ENCODE results near the gene IL1A. TPM values are rescaled to one million over a fixed set of nuclear protein-coding genes. Genes with fewer than 3 reads are reported as not detected.

Gene IL1A
- total and polyA plus RNA-seq, 4 donors, result 0.55 to 0.99 (median 0.57) TPM

- H3K27ac ChIP-seq (ENCODE audit: low read depth, low read length), result no peak overlapping the region
- no peaks in the 10 kb centered on the region for H3K4me1 ChIP-seq (ENCODE audit: control insufficient read depth, insufficient read depth, low read length)
- WGBS (ENCODE audit: insufficient coverage), result 100% methylated on average over 1 of the region's 3 CpGs
These were observed 9.2 kb upstream of the IL1A start for GRCh38 chr2:112793449-112793978.

DNA sequence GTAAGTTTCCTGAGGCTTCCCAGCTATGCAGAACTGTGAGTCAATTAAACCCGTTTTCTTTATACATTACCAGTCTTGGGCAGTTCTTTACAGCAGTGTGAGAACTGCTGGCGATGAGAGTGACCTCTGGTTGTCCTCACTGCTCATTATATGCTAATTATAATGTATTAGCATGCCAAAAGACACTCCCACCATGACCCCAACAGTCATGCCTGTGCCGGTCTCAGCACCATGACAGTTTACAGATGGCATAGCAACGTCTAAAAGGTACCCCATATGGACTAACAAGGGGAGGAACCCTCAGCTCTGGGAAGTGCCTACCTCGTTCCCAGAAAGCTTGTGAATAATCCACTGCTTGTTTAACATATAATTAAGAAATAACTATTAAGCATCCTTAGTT lies 8.1 kb upstream of the IL1A start:
- no peaks in the 10 kb centered on the region for H3K4me1 ChIP-seq (ENCODE audit: control insufficient read depth, insufficient read depth, low read length)
- DNase-seq (ENCODE audit: low read depth in 4 of 6, low spot score in 6 of 6), result no peak
- WGBS (ENCODE audit: insufficient coverage), result no CpG with 5 or more reads among the region's 5 CpGs
- H3K27ac ChIP-seq (ENCODE audit: low read depth, low read length), result no peak overlapping the region
- no peak overlapping the region for H3K4me3 ChIP-seq (ENCODE audit: low read depth, low read length)
- H3K9me3 ChIP-seq (ENCODE audit: control insufficient read depth, insufficient read depth, low read length), result no peaks in the 10 kb centered on the region
- H3K36me3 ChIP-seq (ENCODE audit: control insufficient read depth, insufficient read depth, low read length), result no peaks in the 10 kb centered on the region
- no peaks in the 10 kb centered on the region for H3K27me3 ChIP-seq (ENCODE audit: control insufficient read depth, insufficient read depth, low read length)

More at GRCh38 chr2:112793449-112793978, 9.2 kb upstream of the IL1A start:
- no peaks in the 10 kb centered on the region for H3K36me3 ChIP-seq (ENCODE audit: control insufficient read depth, insufficient read depth, low read length)
- no peaks in the 10 kb centered on the region for H3K27me3 ChIP-seq (ENCODE audit: control insufficient read depth, insufficient read depth, low read length)
- no peak for DNase-seq (ENCODE audit: low read depth in 4 of 6, low spot score in 6 of 6)
- H3K9me3 ChIP-seq (ENCODE audit: control insufficient read depth, insufficient read depth, low read length), result no peaks in the 10 kb centered on the region
- no peak overlapping the region for H3K4me3 ChIP-seq (ENCODE audit: low read depth, low read length)

GRCh38 chr2:112791693-112792230 lies 7.5 kb upstream of the IL1A start:
- Histone ChIP-seq H3K36me3 (ENCODE audit: control insufficient read depth, insufficient read depth, low read length) (no peaks in the 10 kb centered on the region), H3K27ac (ENCODE audit: low read depth, low read length) (no peak overlapping the region), H3K9me3 (ENCODE audit: control insufficient read depth, insufficient read depth, low read length) (no peaks in the 10 kb centered on the region), H3K27me3 (ENCODE audit: control insufficient read depth, insufficient read depth, low read length) (no peaks in the 10 kb centered on the region), H3K4me3 (ENCODE audit: low read depth, low read length) (no peak overlapping the region), H3K4me1 (ENCODE audit: control insufficient read depth, insufficient read depth, low read length) (no peaks in the 10 kb centered on the region)
- WGBS (ENCODE audit: insufficient coverage), result 100% methylated on average over 1 of the region's 3 CpGs
- DNase-seq (ENCODE audit: low read depth in 4 of 6, low spot score in 6 of 6), result no peak

GRCh38 chr2:112791019-112791418 lies 6.7 kb upstream of the IL1A start:
- Histone ChIP-seq H3K4me3 (ENCODE audit: low read depth, low read length) (no peak overlapping the region), H3K36me3 (ENCODE audit: control insufficient read depth, insufficient read depth, low read length) (no peaks in the 10 kb centered on the region), H3K9me3 (ENCODE audit: control insufficient read depth, insufficient read depth, low read length) (no peaks in the 10 kb centered on the region), H3K27ac (ENCODE audit: low read depth, low read length) (no peak overlapping the region), H3K27me3 (ENCODE audit: control insufficient read depth, insufficient read depth, low read length) (no peaks in the 10 kb centered on the region), H3K4me1 (ENCODE audit: control insufficient read depth, insufficient read depth, low read length) (no peaks in the 10 kb centered on the region)
- DNase-seq (ENCODE audit: low read depth in 4 of 6, low spot score in 6 of 6), result no peak
- WGBS (ENCODE audit: insufficient coverage), result 97% methylated on average over 3 of the region's 3 CpGs

GRCh38 chr2:112790305-112790704 lies 6.0 kb upstream of the IL1A start:
- WGBS (ENCODE audit: insufficient coverage), result 94% methylated on average over 3 of the region's 5 CpGs
- Histone ChIP-seq H3K4me1 (ENCODE audit: control insufficient read depth, insufficient read depth, low read length) (no peaks in the 10 kb centered on the region), H3K27ac (ENCODE audit: low read depth, low read length) (no peak overlapping the region), H3K36me3 (ENCODE audit: control insufficient read depth, insufficient read depth, low read length) (no peaks in the 10 kb centered on the region), H3K27me3 (ENCODE audit: control insufficient read depth, insufficient read depth, low read length) (no peaks in the 10 kb centered on the region), H3K9me3 (ENCODE audit: control insufficient read depth, insufficient read depth, low read length) (no peaks in the 10 kb centered on the region), H3K4me3 (ENCODE audit: low read depth, low read length) (no peak overlapping the region)
- DNase-seq (ENCODE audit: low read depth in 4 of 6, low spot score in 6 of 6), result no peak

GRCh38 chr2:112789186-112789585 lies 4.9 kb upstream of the IL1A start:
- Histone ChIP-seq H3K9me3 (ENCODE audit: control insufficient read depth, insufficient read depth, low read length) (no peaks in the 10 kb centered on the region), H3K4me3 (ENCODE audit: low read depth, low read length) (no peak overlapping the region), H3K4me1 (ENCODE audit: control insufficient read depth, insufficient read depth, low read length) (no peaks in the 10 kb centered on the region), H3K27ac (ENCODE audit: low read depth, low read length) (no peak overlapping the region), H3K27me3 (ENCODE audit: control insufficient read depth, insufficient read depth, low read length) (no peaks in the 10 kb centered on the region), H3K36me3 (ENCODE audit: control insufficient read depth, insufficient read depth, low read length) (no peaks in the 10 kb centered on the region)
- no CpG with 5 or more reads among the region's 1 CpG for WGBS (ENCODE audit: insufficient coverage)
- no peak for DNase-seq (ENCODE audit: low read depth in 4 of 6, low spot score in 6 of 6)

GRCh38 chr2:112788653-112789052 lies 4.4 kb upstream of the IL1A start:
- no peaks in the 10 kb centered on the region for H3K9me3 ChIP-seq (ENCODE audit: control insufficient read depth, insufficient read depth, low read length)
- no peak for DNase-seq (ENCODE audit: low read depth in 4 of 6, low spot score in 6 of 6)
- 92% methylated on average over 2 of the region's 3 CpGs for WGBS (ENCODE audit: insufficient coverage)
- H3K36me3 ChIP-seq (ENCODE audit: control insufficient read depth, insufficient read depth, low read length), result no peaks in the 10 kb centered on the region
- H3K27me3 ChIP-seq (ENCODE audit: control insufficient read depth, insufficient read depth, low read length), result no peaks in the 10 kb centered on the region
- H3K4me3 ChIP-seq (ENCODE audit: low read depth, low read length), result no peak overlapping the region
- H3K27ac ChIP-seq (ENCODE audit: low read depth, low read length), result no peak overlapping the region
- H3K4me1 ChIP-seq (ENCODE audit: control insufficient read depth, insufficient read depth, low read length), result no peaks in the 10 kb centered on the region

- Histone ChIP-seq H3K9me3 (ENCODE audit: control insufficient read depth, insufficient read depth, low read length) (no peaks in the 10 kb centered on the region), H3K27me3 (ENCODE audit: control insufficient read depth, insufficient read depth, low read length) (no peaks in the 10 kb centered on the region), H3K4me3 (ENCODE audit: low read depth, low read length) (no peak overlapping the region), H3K4me1 (ENCODE audit: control insufficient read depth, insufficient read depth, low read length) (no peaks in the 10 kb centered on the region), H3K27ac (ENCODE audit: low read depth, low read length) (no peak overlapping the region), H3K36me3 (ENCODE audit: control insufficient read depth, insufficient read depth, low read length) (no peaks in the 10 kb centered on the region)
- no CpG with 5 or more reads among the region's 4 CpGs for WGBS (ENCODE audit: insufficient coverage)
- DNase-seq (ENCODE audit: low read depth in 4 of 6, low spot score in 6 of 6), result no peak
These were observed 3.6 kb upstream of the IL1A start for GRCh38 chr2:112787729-112788393.

GRCh38 chr2:112787294-112787693 lies 3.0 kb upstream of the IL1A start:
- DNase-seq (ENCODE audit: low read depth in 4 of 6, low spot score in 6 of 6), result no peak
- no peak overlapping the region for H3K27ac ChIP-seq (ENCODE audit: low read depth, low read length)
- no peaks in the 10 kb centered on the region for H3K4me1 ChIP-seq (ENCODE audit: control insufficient read depth, insufficient read depth, low read length)
- no peaks in the 10 kb centered on the region for H3K9me3 ChIP-seq (ENCODE audit: control insufficient read depth, insufficient read depth, low read length)
- H3K36me3 ChIP-seq (ENCODE audit: control insufficient read depth, insufficient read depth, low read length), result no peaks in the 10 kb centered on the region
- H3K27me3 ChIP-seq (ENCODE audit: control insufficient read depth, insufficient read depth, low read length), result no peaks in the 10 kb centered on the region
- H3K4me3 ChIP-seq (ENCODE audit: low read depth, low read length), result no peak overlapping the region
- WGBS (ENCODE audit: insufficient coverage), result 88% methylated on average over 1 of the region's 3 CpGs

- 94% methylated on average over 2 of the region's 3 CpGs for WGBS (ENCODE audit: insufficient coverage)
- no peak overlapping the region for H3K4me3 ChIP-seq (ENCODE audit: low read depth, low read length)
These were observed 1.0 kb downstream of the IL1A start for GRCh38 chr2:112783187-112783714.

More at GRCh38 chr2:112783187-112783714, 1.0 kb downstream of the IL1A start:
- H3K27me3 ChIP-seq (ENCODE audit: control insufficient read depth, insufficient read depth, low read length), result no peaks in the 10 kb centered on the region
- no peak for DNase-seq (ENCODE audit: low read depth in 4 of 6, low spot score in 6 of 6)
- H3K4me1 ChIP-seq (ENCODE audit: control insufficient read depth, insufficient read depth, low read length), result no peaks in the 10 kb centered on the region
- H3K27ac ChIP-seq (ENCODE audit: low read depth, low read length), result no peak overlapping the region
- no peaks in the 10 kb centered on the region for H3K36me3 ChIP-seq (ENCODE audit: control insufficient read depth, insufficient read depth, low read length)
- no peaks in the 10 kb centered on the region for H3K9me3 ChIP-seq (ENCODE audit: control insufficient read depth, insufficient read depth, low read length)
